HepG2 (cell line): ENCODE results near the gene NFE2L2. TPM values are rescaled to one million over a fixed set of nuclear protein-coding genes. Genes with fewer than 3 reads are reported as not detected.

Source experiments
- CBFB ChIP-seq: sonication (generic); formaldehyde crosslinking; IDR thresholded peaks from 2 replicates; pipeline ENCODE4 v1.4.0; 2020; ENCODE audit warnings: missing genetic modification reagents
- CCAR2 ChIP-seq: fragments of 200-400 bp; formaldehyde crosslinking; optimal IDR thresholded peaks from 2 replicates; pipeline ENCODE3; 2018; ENCODE audit warnings: low read depth, mild to moderate bottlenecking, low read length, moderate library complexity
- GTF2F1 ChIP-seq: fragments of 150-350 bp; IDR thresholded peaks from 2 replicates; pipeline ENCODE4 v1.6.1; 2014; ENCODE audit warnings: low read length
- MLLT10 ChIP-seq: sonication (generic); formaldehyde crosslinking; IDR thresholded peaks from 2 replicates; pipeline ENCODE4 v1.4.0; 2020; ENCODE audit warnings: missing genetic modification reagents
- NFIB ChIP-seq: sonication (generic); formaldehyde crosslinking; IDR thresholded peaks from 2 replicates; pipeline ENCODE4 v1.9.0; 2021; ENCODE audit warnings: missing genetic modification reagents, mild to moderate bottlenecking, borderline replicate concordance
- RARA ChIP-seq: IDR thresholded peaks from 2 replicates; pipeline ENCODE4 v1.6.1; 2016; ENCODE audit warnings: missing genetic modification reagents, missing compliant biosample characterization
- ZKSCAN1 ChIP-seq: fragments of 150-350 bp; IDR thresholded peaks from 2 replicates; pipeline ENCODE4 v1.6.1; 2014; ENCODE audit warnings: low read length
- ZNF180 ChIP-seq: sonication (generic); formaldehyde crosslinking; IDR thresholded peaks from 2 replicates; pipeline ENCODE4 v1.4.0; 2020; ENCODE audit warnings: low read depth, missing genetic modification reagents, borderline replicate concordance
- ZNF33B ChIP-seq: sonication (generic); formaldehyde crosslinking; IDR thresholded peaks from 2 replicates; pipeline ENCODE4 v1.5.1; 2020; ENCODE audit warnings: mild to moderate bottlenecking, missing genetic modification reagents
- ZNF549 ChIP-seq: sonication (generic); formaldehyde crosslinking; IDR thresholded peaks from 2 replicates; pipeline ENCODE4 v1.5.0; 2020; ENCODE audit warnings: missing genetic modification reagents
- ZNF709 ChIP-seq: sonication (generic); formaldehyde crosslinking; IDR thresholded peaks from 2 replicates; pipeline ENCODE4 v1.5.0; 2020; ENCODE audit warnings: mild to moderate bottlenecking, missing genetic modification reagents
- ZNF781 ChIP-seq: sonication (generic); formaldehyde crosslinking; IDR thresholded peaks from 2 replicates; pipeline ENCODE4 v1.5.1; 2020; ENCODE audit warnings: borderline replicate concordance, mild to moderate bottlenecking, missing genetic modification reagents; ENCODE audit errors: not compliant biosample characterization
- ZNF816 ChIP-seq: sonication (generic); formaldehyde crosslinking; IDR thresholded peaks from 2 replicates; pipeline ENCODE4 v1.8.0; 2022; ENCODE audit warnings: missing genetic modification reagents, mild to moderate bottlenecking, borderline replicate concordance
- ZSCAN25 ChIP-seq: sonication (generic); formaldehyde crosslinking; IDR thresholded peaks from 2 replicates; pipeline ENCODE4 v1.8.0; 2022; ENCODE audit warnings: mild to moderate bottlenecking, missing genetic modification reagents
- polyA plus RNA-seq, 8 experiments: library from polyadenylated mRNA; depleted of rRNA in 3 of 8; stranded (reverse) in 7 of 8; unstranded in 1 of 8; fragments of >200 nt; fragmentation: Illumina TruSeq in 4 of 8; extraction: Trizol in 4 of 8; gene quantifications; 2 replicates each; pipeline versions ENCODE4 v1.2.1 to v1.2.3, GENCODE V29; 2011 to 2016; ENCODE audit warnings: low read depth in 4 of 8, missing spikeins in 1 of 8, mixed read lengths in 1 of 8; ENCODE audit not compliant: insufficient read depth in 1 of 8
- total RNA-seq, 5 experiments: library from RNA; depleted of rRNA; stranded (reverse); fragments of >200 nt; fragmentation: Illumina TruSeq; extraction: Trizol; gene quantifications; 2 replicates each; pipeline ENCODE4 v1.2.3, GENCODE V29; 2016; ENCODE audit warnings: low read depth in 1 of 5
- TF ChIP-seq, protein P1 (sequence below): sonication (generic); formaldehyde crosslinking; IDR thresholded peaks from 2 replicates; pipeline ENCODE4 v1.4.0; 2020; ENCODE audit warnings: missing genetic modification reagents
- TF ChIP-seq, protein P2 (sequence below): sonication (generic); formaldehyde crosslinking; IDR thresholded peaks from 2 replicates; pipeline ENCODE4 v1.4.0; 2020; ENCODE audit warnings: mild to moderate bottlenecking, missing genetic modification reagents
- TF ChIP-seq, protein P3 (sequence below): sonication (generic); formaldehyde crosslinking; IDR thresholded peaks from 2 replicates; pipeline ENCODE4 v1.4.0; 2020; ENCODE audit warnings: missing genetic modification reagents
- TF ChIP-seq, protein P4 (sequence below): sonication (generic); formaldehyde crosslinking; IDR thresholded peaks from 2 replicates; pipeline ENCODE4 v1.4.0; 2020; ENCODE audit warnings: mild to moderate bottlenecking, missing genetic modification reagents

NFE2L2 gene
- total and polyA plus RNA-seq, 2 of the 13 experiments (the other 11 are each of a cell fraction or from before 2014, with no cell fraction given) = 84.6 to 215 TPM

DNA sequence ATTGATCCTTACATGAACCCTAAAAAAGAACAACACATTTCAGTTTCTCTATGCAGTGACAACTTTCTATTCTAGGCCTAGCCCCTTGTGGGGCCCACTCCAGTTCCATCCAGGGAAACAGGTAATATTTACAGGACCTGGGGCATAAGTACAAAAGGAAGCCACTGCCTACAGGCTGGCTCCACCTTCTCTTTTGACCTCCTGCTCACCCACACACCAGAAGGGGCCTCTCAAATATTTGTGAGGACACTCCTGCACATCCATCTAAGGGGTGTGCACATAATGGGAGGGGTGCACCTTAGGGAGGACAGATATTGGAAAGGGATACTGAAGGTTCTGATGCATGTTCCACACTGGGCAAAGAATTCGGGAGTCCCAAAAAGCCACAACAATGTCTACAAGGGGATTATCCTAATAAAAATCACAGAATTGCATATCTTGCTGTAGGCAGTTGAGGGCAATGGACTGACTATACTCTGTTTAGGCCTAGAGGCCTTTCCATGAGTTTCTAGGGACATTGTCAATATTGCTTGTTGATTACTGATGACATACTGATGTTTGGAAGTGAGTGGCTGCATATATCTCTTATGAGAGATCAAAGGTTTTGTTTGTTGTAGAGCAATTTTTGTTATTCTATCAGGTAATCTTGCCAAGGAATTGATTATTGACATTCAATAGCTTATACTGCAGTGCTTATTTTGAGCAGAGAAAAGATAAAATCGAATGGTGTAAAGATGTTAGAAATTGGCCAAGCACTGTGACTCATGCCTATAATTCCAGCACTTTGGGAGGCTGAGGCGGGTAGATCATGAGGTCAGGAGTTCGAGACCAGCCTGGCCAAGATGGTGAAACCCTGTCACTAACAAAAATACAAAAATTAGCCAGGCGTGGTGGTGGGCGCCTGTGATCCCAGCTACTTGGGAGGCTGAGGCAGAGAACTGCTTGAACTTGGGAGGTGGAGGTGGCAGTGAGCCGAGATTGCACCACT lies 75.8 kb downstream of the NFE2L2 start (continued):
- TF ChIP-seq CCAR2 (peak; percentile 37), ZNF549 (no peak), MLLT10 (no peak), NFIB (CRISPR knock-in tag) (no peak), ZNF781 (CRISPR knock-in tag) (no peak), ZNF709 (CRISPR knock-in tag) (no peak), ZNF816 (CRISPR knock-in tag) (no peak), RARA (CRISPR knock-in tag) (peak; percentile 95), CBFB (CRISPR knock-in tag) (peak; percentile 77; the same call in 1 of the 2 replicates), ZNF33B (CRISPR knock-in tag) (no peak), GTF2F1 (no peak), ZNF180 (CRISPR knock-in tag) (no peak), ZKSCAN1 (no peak), ZSCAN25 (CRISPR knock-in tag) (no peak)
- TF ChIP-seq, protein P1, sequence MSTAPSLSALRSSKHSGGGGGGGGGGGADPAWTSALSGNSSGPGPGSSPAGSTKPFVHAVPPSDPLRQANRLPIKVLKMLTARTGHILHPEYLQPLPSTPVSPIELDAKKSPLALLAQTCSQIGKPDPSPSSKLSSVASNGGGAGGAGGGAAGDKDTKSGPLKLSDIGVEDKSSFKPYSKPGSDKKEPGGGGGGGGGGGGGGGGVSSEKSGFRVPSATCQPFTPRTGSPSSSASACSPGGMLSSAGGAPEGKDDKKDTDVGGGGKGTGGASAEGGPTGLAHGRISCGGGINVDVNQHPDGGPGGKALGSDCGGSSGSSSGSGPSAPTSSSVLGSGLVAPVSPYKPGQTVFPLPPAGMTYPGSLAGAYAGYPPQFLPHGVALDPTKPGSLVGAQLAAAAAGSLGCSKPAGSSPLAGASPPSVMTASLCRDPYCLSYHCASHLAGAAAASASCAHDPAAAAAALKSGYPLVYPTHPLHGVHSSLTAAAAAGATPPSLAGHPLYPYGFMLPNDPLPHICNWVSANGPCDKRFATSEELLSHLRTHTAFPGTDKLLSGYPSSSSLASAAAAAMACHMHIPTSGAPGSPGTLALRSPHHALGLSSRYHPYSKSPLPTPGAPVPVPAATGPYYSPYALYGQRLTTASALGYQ = peak; percentile 76
- TF ChIP-seq, protein P2, sequence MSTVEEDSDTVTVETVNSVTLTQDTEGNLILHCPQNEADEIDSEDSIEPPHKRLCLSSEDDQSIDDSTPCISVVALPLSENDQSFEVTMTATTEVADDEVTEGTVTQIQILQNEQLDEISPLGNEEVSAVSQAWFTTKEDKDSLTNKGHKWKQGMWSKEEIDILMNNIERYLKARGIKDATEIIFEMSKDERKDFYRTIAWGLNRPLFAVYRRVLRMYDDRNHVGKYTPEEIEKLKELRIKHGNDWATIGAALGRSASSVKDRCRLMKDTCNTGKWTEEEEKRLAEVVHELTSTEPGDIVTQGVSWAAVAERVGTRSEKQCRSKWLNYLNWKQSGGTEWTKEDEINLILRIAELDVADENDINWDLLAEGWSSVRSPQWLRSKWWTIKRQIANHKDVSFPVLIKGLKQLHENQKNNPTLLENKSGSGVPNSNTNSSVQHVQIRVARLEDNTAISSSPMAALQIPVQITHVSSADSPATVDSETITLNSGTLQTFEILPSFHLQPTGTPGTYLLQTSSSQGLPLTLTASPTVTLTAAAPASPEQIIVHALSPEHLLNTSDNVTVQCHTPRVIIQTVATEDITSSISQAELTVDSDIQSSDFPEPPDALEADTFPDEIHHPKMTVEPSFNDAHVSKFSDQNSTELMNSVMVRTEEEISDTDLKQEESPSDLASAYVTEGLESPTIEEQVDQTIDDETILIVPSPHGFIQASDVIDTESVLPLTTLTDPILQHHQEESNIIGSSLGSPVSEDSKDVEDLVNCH (CRISPR knock-in tag) = no peak
- TF ChIP-seq, protein P3, sequence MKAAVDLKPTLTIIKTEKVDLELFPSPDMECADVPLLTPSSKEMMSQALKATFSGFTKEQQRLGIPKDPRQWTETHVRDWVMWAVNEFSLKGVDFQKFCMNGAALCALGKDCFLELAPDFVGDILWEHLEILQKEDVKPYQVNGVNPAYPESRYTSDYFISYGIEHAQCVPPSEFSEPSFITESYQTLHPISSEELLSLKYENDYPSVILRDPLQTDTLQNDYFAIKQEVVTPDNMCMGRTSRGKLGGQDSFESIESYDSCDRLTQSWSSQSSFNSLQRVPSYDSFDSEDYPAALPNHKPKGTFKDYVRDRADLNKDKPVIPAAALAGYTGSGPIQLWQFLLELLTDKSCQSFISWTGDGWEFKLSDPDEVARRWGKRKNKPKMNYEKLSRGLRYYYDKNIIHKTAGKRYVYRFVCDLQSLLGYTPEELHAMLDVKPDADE (CRISPR knock-in tag) = no peak
- TF ChIP-seq, protein P4, sequence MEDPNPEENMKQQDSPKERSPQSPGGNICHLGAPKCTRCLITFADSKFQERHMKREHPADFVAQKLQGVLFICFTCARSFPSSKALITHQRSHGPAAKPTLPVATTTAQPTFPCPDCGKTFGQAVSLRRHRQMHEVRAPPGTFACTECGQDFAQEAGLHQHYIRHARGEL (CRISPR knock-in tag) = no peak
